ENCODE measurements around the gene ATR.
"Not testable (repeated sequence)": the region's sequence is repeated elsewhere in the genome, so short reads cannot be mapped to it uniquely, and the experiment has no call there.

The ATR gene

GRCh38 chr3:142578329-142579223 is at the start of gene ATR:
ATR (minus strand) TSS chr3:142578733; CDS start chr3:142578704, 29 bp downstream.
- DNase-seq, result peak; percentile 92 to 94

GRCh38 chr3:142626971-142627370 is 48.4 kb upstream of the ATR start:
- DNase-seq, result no peak

GRCh38 chr3:142625153-142625440 is 46.6 kb upstream of the ATR start:
- DNase-seq, result no peak

- no peak for DNase-seq
Measured at GRCh38 chr3:142624341-142625152, 46.0 kb upstream of the ATR start.

GRCh38 chr3:142623194-142623593 is 44.7 kb upstream of the ATR start:
- no peak for DNase-seq

- no peak for DNase-seq
Measured at GRCh38 chr3:142622405-142622804, 43.9 kb upstream of the ATR start.

- no peak for DNase-seq
Measured at GRCh38 chr3:142618917-142619461, 40.5 kb upstream of the ATR start.

GRCh38 chr3:142615171-142615570 is 36.6 kb upstream of the ATR start:
- DNase-seq, result no peak

GRCh38 chr3:142614059-142614626 is 35.6 kb upstream of the ATR start:
- DNase-seq, result no peak

GRCh38 chr3:142613491-142613890 is 35.0 kb upstream of the ATR start:
- no peak for DNase-seq

GRCh38 chr3:142611206-142611605 is 32.7 kb upstream of the ATR start:
- DNase-seq, result no peak

- no peak for DNase-seq
Measured at GRCh38 chr3:142609136-142609535, 30.6 kb upstream of the ATR start.

GRCh38 chr3:142608631-142609030 is 30.1 kb upstream of the ATR start:
- no peak for DNase-seq

- no peak for DNase-seq
Measured at GRCh38 chr3:142604940-142605339, 26.4 kb upstream of the ATR start.

- not testable (repeated sequence) for DNase-seq
Measured at GRCh38 chr3:142603386-142603705, 24.8 kb upstream of the ATR start.

GRCh38 chr3:142602619-142603385 is 24.3 kb upstream of the ATR start:
- DNase-seq, result no peak

- DNase-seq, result no peak
Measured at GRCh38 chr3:142601713-142602112, 23.2 kb upstream of the ATR start.

GRCh38 chr3:142597906-142598305 is 19.4 kb upstream of the ATR start:
- no peak for DNase-seq

GRCh38 chr3:142596726-142597088 is 18.2 kb upstream of the ATR start:
- no peak for DNase-seq

- DNase-seq, result peak; percentile 84 to 87
Measured at GRCh38 chr3:142595951-142596725, 17.6 kb upstream of the ATR start, which contains the start of gene PLS1. PLS1 (plus strand) TSS chr3:142596393; CDS start chr3:142664238, 67,845 bp downstream.

GRCh38 chr3:142595581-142595950 is 17.0 kb upstream of the ATR start:
- DNase-seq, result no peak

GRCh38 chr3:142595141-142595540 is 16.6 kb upstream of the ATR start:
- no peak for DNase-seq

Data from stimulated activated CD4-positive, alpha-beta T cell treated with anti-CD3 and anti-CD28 coated beads, Interleukin-2, amount 100 ng/mL, for 48 hours (primary cell).